Activated T-helper 2 cell treated with anti-CD3 and anti-CD28 coated beads, Interferon-gamma antibody, Interleukin-2, Interleukin-4, amounts not matched to agents 10 μg/mL and 5 μg/mL and 100 μg/mL, durations not matched to agents 14 hours and 24 hours and 36 hours (primary cell): ENCODE data around the gene NHERF1. TPM values are rescaled to one million over a fixed set of nuclear protein-coding genes. Genes with fewer than 3 reads are reported as not detected.

Experiments used
- DNase-seq: peaks from one replicate; pipeline ENCODE4 v3.0.0; 2021; ENCODE audit warnings: low spot score
- H3K27ac Mint-ChIP-seq: one replicate; pipeline ENCODE4 v1.8.0; 2021; ENCODE audit warnings: mixed read lengths
- H3K27me3 Mint-ChIP-seq: one replicate; pipeline ENCODE4 v1.8.0; 2021; ENCODE audit warnings: low read depth, mixed read lengths
- H3K36me3 Mint-ChIP-seq: one replicate; pipeline ENCODE4 v1.8.0; 2021; ENCODE audit warnings: low read depth, mixed read lengths
- H3K4me1 Mint-ChIP-seq: one replicate; pipeline ENCODE4 v1.8.0; 2021; ENCODE audit warnings: low read depth, mixed read lengths
- H3K4me3 Mint-ChIP-seq: one replicate; pipeline ENCODE4 v1.8.0; 2021; ENCODE audit warnings: low read depth, mild to moderate bottlenecking, moderate library complexity, mixed read lengths
- H3K9me3 Mint-ChIP-seq: one replicate; pipeline ENCODE4 v1.8.0; 2021; ENCODE audit warnings: mixed read lengths
- intact Hi-C: fragments of 100-400 bp; cut with micrococcal nuclease; formaldehyde crosslinking; loops from one replicate; pipeline ENCODE4 v1.15.1; 2023
- total RNA-seq: library from RNA; stranded (reverse); gene quantifications from 2 replicates; pipeline ENCODE4 v1.2.3, GENCODE V29; 2022

Gene NHERF1
- total RNA-seq, 1 donor from 2014 or later: 133 TPM

DNA sequence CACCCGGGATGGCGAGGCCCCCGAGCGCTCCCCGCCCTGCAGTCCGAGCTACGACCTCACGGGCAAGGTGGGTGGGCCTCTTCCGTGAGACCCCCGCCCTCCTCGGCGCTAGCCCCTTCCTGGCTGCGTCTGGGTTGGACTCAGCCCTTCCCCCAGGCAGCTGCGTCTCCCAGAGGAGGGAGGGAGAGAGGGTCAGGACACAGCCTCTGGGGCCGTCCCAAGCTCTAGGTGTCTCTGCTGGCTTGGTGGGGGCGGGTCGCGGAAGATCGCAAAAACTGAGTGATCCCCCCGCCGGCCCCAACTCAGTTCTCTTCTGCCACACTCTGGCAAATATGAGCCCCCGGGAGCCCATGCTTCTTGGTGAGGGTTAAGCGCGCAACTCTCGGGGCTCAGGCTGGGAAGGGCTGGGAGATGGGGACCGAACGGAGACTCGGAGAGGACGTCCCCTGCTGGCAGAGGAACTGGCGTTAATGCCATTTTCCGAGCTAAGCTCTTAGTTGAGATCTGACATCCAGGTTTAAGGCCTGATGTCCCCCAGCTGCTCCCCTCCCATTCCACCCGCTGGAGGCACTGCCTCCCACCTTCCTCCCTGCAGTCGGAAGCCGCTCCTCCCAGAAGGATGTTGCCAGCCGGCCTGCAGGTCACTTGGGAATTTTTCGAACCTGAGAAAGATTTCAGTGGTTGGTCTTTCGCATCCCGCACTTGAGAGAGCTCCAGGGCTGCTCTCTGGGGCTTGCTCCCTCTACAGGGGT, 11.0 kb upstream of the NHERF1 start:
- H3K4me1 Mint-ChIP-seq: peaks cover 48% of the 10 kb centered on the region
- H3K36me3 Mint-ChIP-seq: no peaks in the 10 kb centered on the region
- peaks cover 9% of the 10 kb centered on the region for H3K27me3 Mint-ChIP-seq
- H3K9me3 Mint-ChIP-seq: no peaks in the 10 kb centered on the region
- DNase-seq: peak; percentile 45
- intact Hi-C loops: loop anchor here (1.0 to 5.0 kb wide), 2 partner anchors 80 to 170 kb away; partner anchors contain the start of gene CD300H
- H3K4me3 Mint-ChIP-seq: peak overlapping the region; percentile 84
- H3K27ac Mint-ChIP-seq: peak overlapping the region; percentile 87

- Mint-ChIP-seq H3K27ac (peak overlapping the region; percentile 87), H3K36me3 (peaks cover 2% of the 10 kb centered on the region), H3K9me3 (no peaks in the 10 kb centered on the region), H3K4me3 (peak overlapping the region; percentile 84), H3K27me3 (peaks cover 9% of the 10 kb centered on the region), H3K4me1 (peaks cover 57% of the 10 kb centered on the region)
- peak; percentile 82 for DNase-seq
- intact Hi-C loops: loop anchor here (5.0 kb wide), 1 partner anchor 171 kb away; the partner anchor contains the start of gene CD300H
These were observed 10.1 kb upstream of the NHERF1 start for GRCh38 chr17:74738051-74738996.

DNA sequence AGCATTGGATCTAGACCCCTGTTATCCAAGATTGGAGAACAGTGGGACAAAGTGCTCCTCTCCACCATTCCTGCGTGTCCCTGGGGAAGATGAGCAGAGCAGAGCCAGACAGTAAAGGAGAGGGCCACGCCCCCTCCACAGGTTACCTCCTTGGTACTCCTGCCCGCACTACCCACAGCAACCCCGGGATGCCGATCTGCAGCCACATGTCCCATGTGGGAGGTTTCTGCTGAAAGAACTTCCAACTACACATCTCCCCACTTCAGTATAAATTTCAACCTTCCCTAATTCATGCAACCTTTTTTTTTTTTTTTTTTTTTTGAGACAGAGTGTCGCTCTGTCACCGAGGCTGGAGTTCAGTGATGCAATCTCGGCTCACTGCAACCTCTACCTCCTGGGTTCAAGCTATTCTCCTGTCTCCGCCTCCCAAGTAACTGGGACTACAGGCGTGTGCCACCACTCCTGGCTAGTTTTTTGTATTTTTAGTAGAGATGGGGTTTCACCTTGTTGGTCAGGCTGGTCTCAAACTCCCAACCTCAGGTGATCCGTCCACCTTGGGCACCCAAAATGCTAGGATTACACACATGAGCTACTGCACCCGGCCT, 9.1 kb upstream of the NHERF1 start:
- Mint-ChIP-seq H3K4me3 (peak overlapping the region; percentile 84), H3K4me1 (peaks cover 67% of the 10 kb centered on the region), H3K27me3 (peaks cover 8% of the 10 kb centered on the region), H3K9me3 (no peaks in the 10 kb centered on the region), H3K36me3 (peaks cover 10% of the 10 kb centered on the region), H3K27ac (peak overlapping the region; percentile 87)
- no peak for DNase-seq
- intact Hi-C loops: loop anchor here (5.0 kb wide), 1 partner anchor 172 kb away; the partner anchor contains the start of gene CD300H

DNA sequence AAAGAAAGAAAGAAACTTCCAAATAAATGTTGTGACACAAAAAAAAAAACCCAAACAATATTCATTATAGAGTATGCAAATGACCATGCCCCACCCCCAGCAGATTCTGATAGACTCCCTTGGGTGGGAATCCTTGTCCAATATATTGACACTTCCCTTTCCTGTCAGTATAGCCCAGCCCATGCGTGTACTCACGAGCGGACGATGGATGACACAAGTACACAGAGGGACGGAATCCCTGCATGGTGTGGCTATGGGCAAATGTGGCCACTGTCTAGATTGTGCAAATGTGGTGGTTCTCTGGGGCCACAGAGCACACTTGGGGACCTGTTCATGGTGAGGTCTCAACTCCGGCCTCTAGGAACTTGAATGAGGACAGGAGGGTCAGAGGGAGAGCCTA, 8.3 kb upstream of the NHERF1 start:
- H3K4me3 Mint-ChIP-seq: peak overlapping the region; percentile 24
- intact Hi-C loops: loop anchor here (5.0 kb wide), 1 partner anchor 458 kb away; no protein-coding TSS in a partner anchor
- H3K27ac Mint-ChIP-seq: peak overlapping the region; percentile 60
- DNase-seq: no peak
- peaks cover 73% of the 10 kb centered on the region for H3K4me1 Mint-ChIP-seq
- H3K36me3 Mint-ChIP-seq: peaks cover 10% of the 10 kb centered on the region
- H3K9me3 Mint-ChIP-seq: no peaks in the 10 kb centered on the region
- H3K27me3 Mint-ChIP-seq: peaks cover 4% of the 10 kb centered on the region

GRCh38 chr17:74740641-74741387, 7.6 kb upstream of the NHERF1 start:
- H3K27me3 Mint-ChIP-seq: peaks cover 4% of the 10 kb centered on the region
- intact Hi-C loops: loop anchor here (5.0 kb wide), 1 partner anchor 459 kb away; no protein-coding TSS in a partner anchor
- no peak overlapping the region for H3K4me3 Mint-ChIP-seq
- H3K9me3 Mint-ChIP-seq: no peaks in the 10 kb centered on the region
- DNase-seq: no peak
- H3K27ac Mint-ChIP-seq: peak overlapping the region; percentile 48
- peaks cover 10% of the 10 kb centered on the region for H3K36me3 Mint-ChIP-seq
- peaks cover 73% of the 10 kb centered on the region for H3K4me1 Mint-ChIP-seq

GRCh38 chr17:74742153-74742515, 6.3 kb upstream of the NHERF1 start:
- Mint-ChIP-seq H3K36me3 (peaks cover 10% of the 10 kb centered on the region), H3K4me1 (peaks cover 76% of the 10 kb centered on the region), H3K27me3 (no peaks in the 10 kb centered on the region), H3K27ac (peak overlapping the region; percentile 88), H3K9me3 (no peaks in the 10 kb centered on the region), H3K4me3 (peak overlapping the region; percentile 52)
- peak; percentile 72 for DNase-seq
- intact Hi-C loops: loop anchor here (5.0 kb wide), 1 partner anchor 460 kb away; no protein-coding TSS in a partner anchor

DNA sequence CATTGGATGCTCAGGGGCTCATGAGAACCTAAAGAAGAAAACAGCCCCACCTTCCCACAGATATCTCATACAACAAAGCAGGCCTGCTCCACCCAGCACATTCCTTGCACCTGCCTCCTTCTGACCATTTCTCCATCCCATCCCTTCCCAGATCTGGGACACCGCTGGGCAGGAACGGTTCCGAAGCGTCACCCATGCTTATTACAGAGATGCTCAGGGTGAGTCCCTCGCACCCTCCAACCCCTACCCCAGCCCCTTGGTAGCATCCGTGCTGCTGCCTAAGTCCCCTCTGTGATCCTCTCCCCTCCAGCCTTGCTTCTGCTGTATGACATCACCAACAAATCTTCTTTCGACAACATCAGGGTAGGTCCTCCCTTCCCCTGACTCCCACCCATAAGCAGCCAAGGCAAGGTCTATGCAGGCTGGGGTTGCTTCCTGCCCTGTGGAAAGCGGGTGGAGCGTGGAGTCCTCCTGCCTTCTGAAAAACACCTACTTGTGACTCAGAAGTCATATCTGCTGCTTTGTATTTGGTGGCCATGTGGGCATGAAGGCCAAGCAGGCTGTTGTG, 5.4 kb upstream of the NHERF1 start:
- peaks cover 10% of the 10 kb centered on the region for H3K36me3 Mint-ChIP-seq
- peak overlapping the region; percentile 66 for H3K4me3 Mint-ChIP-seq
- no peak for DNase-seq
- peak overlapping the region; percentile 85 for H3K27ac Mint-ChIP-seq
- H3K4me1 Mint-ChIP-seq: peaks cover 82% of the 10 kb centered on the region
- H3K9me3 Mint-ChIP-seq: no peaks in the 10 kb centered on the region
- H3K27me3 Mint-ChIP-seq: no peaks in the 10 kb centered on the region
- intact Hi-C loops: loop anchor here (5.0 kb wide), 1 partner anchor 461 kb away; no protein-coding TSS in a partner anchor

- peak overlapping the region; percentile 85 for H3K27ac Mint-ChIP-seq
- H3K4me3 Mint-ChIP-seq: no peak overlapping the region
- peaks cover 75% of the 10 kb centered on the region for H3K4me1 Mint-ChIP-seq
- no peaks in the 10 kb centered on the region for H3K27me3 Mint-ChIP-seq
- H3K36me3 Mint-ChIP-seq: peaks cover 10% of the 10 kb centered on the region
- H3K9me3 Mint-ChIP-seq: no peaks in the 10 kb centered on the region
- intact Hi-C loops: loop anchor here (1.0 to 5.0 kb wide), 3 partner anchors 27 to 461 kb away; no protein-coding TSS in a partner anchor
- no peak for DNase-seq
These were observed 4.7 kb upstream of the NHERF1 start for GRCh38 chr17:74743755-74744154.

GRCh38 chr17:74744349-74744713, 4.1 kb upstream of the NHERF1 start:
- Mint-ChIP-seq H3K4me1 (peaks cover 69% of the 10 kb centered on the region), H3K27me3 (no peaks in the 10 kb centered on the region), H3K4me3 (no peak overlapping the region), H3K27ac (no peak overlapping the region), H3K9me3 (no peaks in the 10 kb centered on the region), H3K36me3 (peaks cover 10% of the 10 kb centered on the region)
- intact Hi-C loops: loop anchor here (1.0 to 5.0 kb wide), 3 partner anchors 26 to 462 kb away; no protein-coding TSS in a partner anchor
- DNase-seq: no peak

- DNase-seq: peak; percentile 75
- intact Hi-C loops: loop anchor here (1.0 to 5.0 kb wide), 3 partner anchors 25 to 463 kb away; no protein-coding TSS in a partner anchor
- Mint-ChIP-seq H3K36me3 (peaks cover 16% of the 10 kb centered on the region), H3K4me1 (peaks cover 63% of the 10 kb centered on the region), H3K27me3 (no peaks in the 10 kb centered on the region), H3K9me3 (no peaks in the 10 kb centered on the region), H3K4me3 (no peak overlapping the region), H3K27ac (peak overlapping the region; percentile 7)
These were observed 3.5 kb upstream of the NHERF1 start for GRCh38 chr17:74744714-74745547.
